ENCODE results near the gene ZFR. TPM values are rescaled to one million over a fixed set of nuclear protein-coding genes. Genes with fewer than 3 reads are reported as not detected.

Gene ZFR
- total RNA-seq, 2 experiments from 2014 or later: 58.8 to 61.0 TPM

GRCh38 chr5:32482193-32482592, 37.7 kb upstream of the ZFR start:
- H3K4me3 ChIP-seq (ENCODE audit: low read length): no peak overlapping the region
- ChIA-PET POLR2A (no interaction called here), CTCF (interaction anchor here (1.2 kb wide), 1 partner anchor 7 kb away, joined by 4 read pairs; no protein-coding TSS in a partner anchor)
- intact Hi-C loops (cut with DNase I, micrococcal nuclease): loop anchor here in 1 of 2 experiments (10.0 kb wide), 1 partner anchor 247 kb away; no protein-coding TSS in a partner anchor
- no peak overlapping the region for H3K27ac ChIP-seq (ENCODE audit: low read depth in 1 of 2, low read length in 2 of 2)
- no peaks in the 10 kb centered on the region for H3K27me3 ChIP-seq (ENCODE audit: control insufficient read depth in 1 of 2, insufficient read depth in 2 of 2, low read length in 2 of 2)
- H3K36me3 Mint-ChIP-seq (ENCODE audit: low read depth): no peaks in the 10 kb centered on the region
- no peak for TF ChIP-seq CTCF (IDR thresholded peaks at IDR 0.05)
- no peaks in the 10 kb centered on the region for H3K4me1 ChIP-seq (ENCODE audit: insufficient read depth, low read length)
- no peaks in the 10 kb centered on the region for H3K9me3 ChIP-seq (ENCODE audit: control insufficient read depth in 1 of 2, insufficient read depth in 1 of 2, low read length in 2 of 2)
- H3K4me3 Mint-ChIP-seq: no peak overlapping the region
- no peak for ATAC-seq (ENCODE audit: poor library complexity)
- DNase-seq: no peak
- H3K36me3 ChIP-seq (ENCODE audit: insufficient read depth, low read length): no peaks in the 10 kb centered on the region
- H3K9me3 Mint-ChIP-seq: no peaks in the 10 kb centered on the region
- H3K4me1 Mint-ChIP-seq (ENCODE audit: low read depth): no peaks in the 10 kb centered on the region
- H3K27me3 Mint-ChIP-seq: no peaks in the 10 kb centered on the region
- H3K27ac Mint-ChIP-seq: no peak overlapping the region

GRCh38 chr5:32479096-32479495, 34.6 kb upstream of the ZFR start:
- no peak for TF ChIP-seq CTCF (IDR thresholded peaks at IDR 0.05)
- no peak overlapping the region for H3K4me3 Mint-ChIP-seq
- intact Hi-C loops (cut with DNase I, micrococcal nuclease): no loop called here
- Histone ChIP-seq H3K27me3 (ENCODE audit: control insufficient read depth in 1 of 2, insufficient read depth in 2 of 2, low read length in 2 of 2) (no peaks in the 10 kb centered on the region), H3K27ac (ENCODE audit: low read depth in 1 of 2, low read length in 2 of 2) (no peak overlapping the region), H3K9me3 (ENCODE audit: control insufficient read depth in 1 of 2, insufficient read depth in 1 of 2, low read length in 2 of 2) (no peaks in the 10 kb centered on the region), H3K36me3 (ENCODE audit: insufficient read depth, low read length) (no peaks in the 10 kb centered on the region), H3K4me1 (ENCODE audit: insufficient read depth, low read length) (no peaks in the 10 kb centered on the region), H3K4me3 (ENCODE audit: low read length) (no peak overlapping the region)
- no peaks in the 10 kb centered on the region for H3K36me3 Mint-ChIP-seq (ENCODE audit: low read depth)
- H3K27me3 Mint-ChIP-seq: no peaks in the 10 kb centered on the region
- no peaks in the 10 kb centered on the region for H3K4me1 Mint-ChIP-seq (ENCODE audit: low read depth)
- H3K27ac Mint-ChIP-seq: no peak overlapping the region
- no peaks in the 10 kb centered on the region for H3K9me3 Mint-ChIP-seq
- DNase-seq (no peak), ATAC-seq (ENCODE audit: poor library complexity) (no peak)
- ChIA-PET POLR2A (no interaction called here), CTCF (no interaction called here)

GRCh38 chr5:32476891-32477290, 32.4 kb upstream of the ZFR start:
- ATAC-seq (ENCODE audit: poor library complexity) (no peak), DNase-seq (no peak)
- ChIA-PET CTCF (no interaction called here), POLR2A (no interaction called here)
- no peaks in the 10 kb centered on the region for H3K27me3 ChIP-seq (ENCODE audit: control insufficient read depth in 1 of 2, insufficient read depth in 2 of 2, low read length in 2 of 2)
- intact Hi-C loops (cut with DNase I, micrococcal nuclease): no loop called here
- H3K4me3 ChIP-seq (ENCODE audit: low read length): no peak overlapping the region
- H3K27ac ChIP-seq (ENCODE audit: low read depth in 1 of 2, low read length in 2 of 2): no peak overlapping the region
- no peaks in the 10 kb centered on the region for H3K4me1 Mint-ChIP-seq (ENCODE audit: low read depth)
- H3K36me3 Mint-ChIP-seq (ENCODE audit: low read depth): no peaks in the 10 kb centered on the region
- H3K27me3 Mint-ChIP-seq: no peaks in the 10 kb centered on the region
- H3K9me3 ChIP-seq (ENCODE audit: control insufficient read depth in 1 of 2, insufficient read depth in 1 of 2, low read length in 2 of 2): no peaks in the 10 kb centered on the region
- H3K36me3 ChIP-seq (ENCODE audit: insufficient read depth, low read length): no peaks in the 10 kb centered on the region
- no peak for TF ChIP-seq CTCF (IDR thresholded peaks at IDR 0.05)
- no peak overlapping the region for H3K27ac Mint-ChIP-seq
- no peak overlapping the region for H3K4me3 Mint-ChIP-seq
- H3K9me3 Mint-ChIP-seq: no peaks in the 10 kb centered on the region
- H3K4me1 ChIP-seq (ENCODE audit: insufficient read depth, low read length): no peaks in the 10 kb centered on the region

All from CD4-positive, alpha-beta T cell (primary cell).